Skeletal muscle tissue (tissue), 4 donors: ENCODE measurements around the gene HERC6. TPM values are rescaled to one million over a fixed set of nuclear protein-coding genes. Genes with fewer than 3 reads are reported as not detected.

ENCODE experiments used
- H3K27ac ChIP-seq: one replicate; pipeline ENCODE4 v1.7.0; 2013; ENCODE audit warnings: mild to moderate bottlenecking, low read depth, low read length, inconsistent platforms
- H3K27me3 ChIP-seq, 3 donors: one replicate each; pipeline ENCODE4 v1.7.0; 2013; ENCODE audit warnings: low read length in 3 of 3; ENCODE audit not compliant: control insufficient read depth in 3 of 3, insufficient read depth in 3 of 3
- H3K36me3 ChIP-seq, 3 donors: one replicate each; pipeline ENCODE4 v1.7.0; 2013; ENCODE audit warnings: low read length in 3 of 3; ENCODE audit not compliant: control insufficient read depth in 3 of 3, insufficient read depth in 3 of 3
- H3K4me1 ChIP-seq, 3 donors: one replicate each; pipeline ENCODE4 v1.7.0; 2013; ENCODE audit warnings: low read length in 3 of 3, mild to moderate bottlenecking in 3 of 3; ENCODE audit not compliant: control insufficient read depth in 3 of 3, insufficient read depth in 3 of 3
- H3K4me3 ChIP-seq, 3 donors: one replicate each; pipeline ENCODE4 v1.7.0; 2013; ENCODE audit warnings: low read length in 3 of 3
- H3K9ac ChIP-seq, 3 donors: one replicate each; pipeline ENCODE4 v1.7.0; 2013; ENCODE audit warnings: low read length in 3 of 3, mild to moderate bottlenecking in 3 of 3, moderate library complexity in 2 of 3, low read depth in 1 of 3
- H3K9me3 ChIP-seq, 3 donors: one replicate each; pipeline ENCODE4 v1.7.0; 2013; ENCODE audit warnings: low read length in 3 of 3; ENCODE audit not compliant: control insufficient read depth in 3 of 3
- total RNA-seq: library from RNA; depleted of rRNA; stranded (reverse); fragments of >200 nt; gene quantifications from one replicate; pipeline ENCODE4 v1.2.3, GENCODE V29; 2014
- donor health status: Osteomylitis.

Gene HERC6
- total RNA-seq, 1 donor from 2014 or later, result 2.6 TPM

GRCh38 chr4:88382621-88383020 is 4.0 kb downstream of the HERC6 start:
- H3K27ac ChIP-seq, result no peak overlapping the region

GRCh38 chr4:88390128-88390527 is 11.5 kb downstream of the HERC6 start:
- no peaks in the 10 kb centered on the region for H3K27me3 ChIP-seq
- no peaks in the 10 kb centered on the region for H3K9me3 ChIP-seq
- no peak overlapping the region for H3K9ac ChIP-seq
- no peaks in the 10 kb centered on the region for H3K4me1 ChIP-seq
- H3K36me3 ChIP-seq, result peaks cover 2 to 19% (median 4%) of the 10 kb centered on the region in 3 donors
- no peak overlapping the region for H3K4me3 ChIP-seq
- no peak overlapping the region for H3K27ac ChIP-seq

More at GRCh38 chr4:88382621-88383020, 4.0 kb downstream of the HERC6 start:
- peaks cover 0 to 6% (median 3%) of the 10 kb centered on the region in 3 donors for H3K4me1 ChIP-seq
- H3K9ac ChIP-seq, result no peak overlapping the region
- no peaks in the 10 kb centered on the region for H3K9me3 ChIP-seq
- no peaks in the 10 kb centered on the region for H3K27me3 ChIP-seq
- H3K36me3 ChIP-seq, result no peaks in the 10 kb centered on the region
- no peak overlapping the region for H3K4me3 ChIP-seq

- no peaks in the 10 kb centered on the region for H3K4me1 ChIP-seq
- no peaks in the 10 kb centered on the region for H3K27me3 ChIP-seq
- H3K4me3 ChIP-seq, result no peak overlapping the region
- no peak overlapping the region for H3K27ac ChIP-seq
- H3K9ac ChIP-seq, result no peak overlapping the region
- no peaks in the 10 kb centered on the region for H3K9me3 ChIP-seq
- H3K36me3 ChIP-seq, result peaks cover 2 to 19% (median 4%) of the 10 kb centered on the region in 3 donors
Observed at GRCh38 chr4:88391703-88392102, 13.1 kb downstream of the HERC6 start.

GRCh38 chr4:88396681-88397080 is 18.0 kb downstream of the HERC6 start:
- peaks cover 2 to 17% (median 6%) of the 10 kb centered on the region in 3 donors for H3K36me3 ChIP-seq

GRCh38 chr4:88398381-88398780 is 19.7 kb downstream of the HERC6 start:
- Histone ChIP-seq H3K27me3 (no peaks in the 10 kb centered on the region), H3K9me3 (no peaks in the 10 kb centered on the region), H3K4me3 (no peak overlapping the region), H3K27ac (no peak overlapping the region), H3K36me3 (peaks cover 2 to 10% (median 6%) of the 10 kb centered on the region in 3 donors), H3K4me1 (no peaks in the 10 kb centered on the region), H3K9ac (no peak overlapping the region)

More at GRCh38 chr4:88396681-88397080, 18.0 kb downstream of the HERC6 start:
- no peak overlapping the region for H3K4me3 ChIP-seq
- H3K4me1 ChIP-seq, result no peaks in the 10 kb centered on the region
- no peaks in the 10 kb centered on the region for H3K27me3 ChIP-seq
- no peaks in the 10 kb centered on the region for H3K9me3 ChIP-seq
- H3K9ac ChIP-seq, result no peak overlapping the region
- H3K27ac ChIP-seq, result no peak overlapping the region

GRCh38 chr4:88409206-88409605 is 30.6 kb downstream of the HERC6 start:
- no peak overlapping the region for H3K27ac ChIP-seq
- no peaks in the 10 kb centered on the region for H3K27me3 ChIP-seq
- no peaks in the 10 kb centered on the region for H3K4me1 ChIP-seq
- no peaks in the 10 kb centered on the region for H3K9me3 ChIP-seq
- peaks cover 0 to 6% (median 5%) of the 10 kb centered on the region in 3 donors for H3K36me3 ChIP-seq
- no peak overlapping the region for H3K9ac ChIP-seq
- H3K4me3 ChIP-seq, result no peak overlapping the region

- Histone ChIP-seq H3K9me3 (no peaks in the 10 kb centered on the region), H3K4me1 (no peaks in the 10 kb centered on the region), H3K9ac (no peak overlapping the region), H3K27me3 (no peaks in the 10 kb centered on the region), H3K4me3 (no peak overlapping the region), H3K27ac (no peak overlapping the region), H3K36me3 (peaks cover 0 to 6% (median 5%) of the 10 kb centered on the region in 3 donors)
Observed at GRCh38 chr4:88409789-88410188, 31.1 kb downstream of the HERC6 start.

GRCh38 chr4:88411491-88412096 is 32.9 kb downstream of the HERC6 start:
- Histone ChIP-seq H3K27ac (no peak overlapping the region), H3K36me3 (peaks cover 0 to 5% (median 0%) of the 10 kb centered on the region in 3 donors), H3K9me3 (no peaks in the 10 kb centered on the region), H3K4me1 (no peaks in the 10 kb centered on the region), H3K4me3 (no peak overlapping the region), H3K9ac (no peak overlapping the region), H3K27me3 (no peaks in the 10 kb centered on the region)

GRCh38 chr4:88413801-88414200 is 35.1 kb downstream of the HERC6 start:
- no peak overlapping the region for H3K27ac ChIP-seq
- H3K9me3 ChIP-seq, result no peaks in the 10 kb centered on the region
- no peaks in the 10 kb centered on the region for H3K27me3 ChIP-seq
- peaks cover 0 to 5% (median 0%) of the 10 kb centered on the region in 3 donors for H3K36me3 ChIP-seq
- H3K4me1 ChIP-seq, result no peaks in the 10 kb centered on the region
- H3K9ac ChIP-seq, result no peak overlapping the region
- H3K4me3 ChIP-seq, result no peak overlapping the region

- H3K9ac ChIP-seq, result no peak overlapping the region
- H3K9me3 ChIP-seq, result no peaks in the 10 kb centered on the region
- no peak overlapping the region for H3K4me3 ChIP-seq
- no peaks in the 10 kb centered on the region for H3K4me1 ChIP-seq
- H3K27me3 ChIP-seq, result no peaks in the 10 kb centered on the region
- H3K36me3 ChIP-seq, result peaks cover 0 to 5% (median 0%) of the 10 kb centered on the region in 3 donors
- H3K27ac ChIP-seq, result no peak overlapping the region
Observed at GRCh38 chr4:88414755-88415154, 36.1 kb downstream of the HERC6 start.
